Measurements from ENCODE around the gene CD84. TPM values are rescaled to one million over a fixed set of nuclear protein-coding genes. Genes with fewer than 3 reads are reported as not detected.
"Not testable (repeated sequence)": the region's sequence is repeated elsewhere in the genome, so short reads cannot be mapped to it uniquely, and the experiment has no call there.

The CD84 gene
- total and polyA plus RNA-seq, 2 experiments from 2014 or later = not detected

GRCh38 chr1:160529401-160529952 is 49.8 kb downstream of the CD84 start:
- H3K27ac ChIP-seq; H3K4me3 ChIP-seq; H3K36me3 ChIP-seq; H3K4me1 ChIP-seq (ENCODE audit: low read depth); H3K9me3 ChIP-seq (ENCODE audit: low read depth); H3K27me3 ChIP-seq; DNase-seq (ENCODE audit: low read depth in 1 of 2, low spot score in 1 of 2): not testable (repeated sequence)

GRCh38 chr1:160523789-160524188 is 55.5 kb downstream of the CD84 start:
- not testable (repeated sequence) for H3K27me3 ChIP-seq; H3K9me3 ChIP-seq (ENCODE audit: low read depth); H3K4me3 ChIP-seq; H3K4me1 ChIP-seq (ENCODE audit: low read depth); H3K36me3 ChIP-seq; H3K27ac ChIP-seq; DNase-seq (ENCODE audit: low read depth in 1 of 2, low spot score in 1 of 2)

- TF ChIP-seq CTCF (IDR thresholded peaks at IDR 0.05; ENCODE audit: low read depth, low read length) = no peak
- Histone ChIP-seq H3K4me3 (no peak within 1 kb of the TSS), H3K27ac (no peak within 1 kb of the TSS), H3K36me3 (no peaks in the 10 kb centered on the region), H3K4me1 (ENCODE audit: low read depth) (no peaks in the 10 kb centered on the region), H3K9me3 (ENCODE audit: low read depth) (no peaks in the 10 kb centered on the region), H3K27me3 (no peaks in the 10 kb centered on the region)
- DNase-seq (ENCODE audit: low read depth in 1 of 2, low spot score in 1 of 2) = no peak
Observed at GRCh38 chr1:160522622-160523345, 56.5 kb downstream of the CD84 start, which contains the start of gene SLAMF6. TSS of gene SLAMF6 (minus strand) at chr1:160523255. CDS start at chr1:160523192, 63 bp downstream.

GRCh38 chr1:160522136-160522535 is 57.2 kb downstream of the CD84 start:
- no peaks in the 10 kb centered on the region for H3K4me1 ChIP-seq (ENCODE audit: low read depth)
- no peaks in the 10 kb centered on the region for H3K9me3 ChIP-seq (ENCODE audit: low read depth)
- no peak overlapping the region for H3K4me3 ChIP-seq
- no peak overlapping the region for H3K27ac ChIP-seq
- no peak for TF ChIP-seq CTCF (IDR thresholded peaks at IDR 0.05; ENCODE audit: low read depth, low read length)
- no peaks in the 10 kb centered on the region for H3K27me3 ChIP-seq
- DNase-seq (ENCODE audit: low read depth in 1 of 2, low spot score in 1 of 2) = no peak
- no peaks in the 10 kb centered on the region for H3K36me3 ChIP-seq

- H3K9me3 ChIP-seq (ENCODE audit: low read depth) = no peaks in the 10 kb centered on the region
- no peak overlapping the region for H3K27ac ChIP-seq
- no peaks in the 10 kb centered on the region for H3K36me3 ChIP-seq
- DNase-seq (ENCODE audit: low read depth in 1 of 2, low spot score in 1 of 2) = no peak
- no peak for TF ChIP-seq CTCF (IDR thresholded peaks at IDR 0.05; ENCODE audit: low read depth, low read length)
- no peaks in the 10 kb centered on the region for H3K4me1 ChIP-seq (ENCODE audit: low read depth)
- H3K4me3 ChIP-seq = no peak overlapping the region
- no peaks in the 10 kb centered on the region for H3K27me3 ChIP-seq
Observed at GRCh38 chr1:160521554-160521953, 57.7 kb downstream of the CD84 start.

GRCh38 chr1:160520999-160521398 is 58.3 kb downstream of the CD84 start:
- no peaks in the 10 kb centered on the region for H3K36me3 ChIP-seq
- no peaks in the 10 kb centered on the region for H3K4me1 ChIP-seq (ENCODE audit: low read depth)
- H3K27ac ChIP-seq = no peak overlapping the region
- no peak overlapping the region for H3K4me3 ChIP-seq
- TF ChIP-seq CTCF (IDR thresholded peaks at IDR 0.05; ENCODE audit: low read depth, low read length) = no peak
- no peaks in the 10 kb centered on the region for H3K9me3 ChIP-seq (ENCODE audit: low read depth)
- no peaks in the 10 kb centered on the region for H3K27me3 ChIP-seq
- DNase-seq (ENCODE audit: low read depth in 1 of 2, low spot score in 1 of 2) = no peak

All from cardiac muscle cell (in vitro differentiated cells and primary cell).